Liver (tissue), 3 donors: Measurements from ENCODE around the gene ATP1B1.

Experiments
- EGR1 ChIP-seq, 2 donors: IDR thresholded peaks; 2 replicates each; pipeline ENCODE4 v1.6.1; 2016 to 2018; ENCODE audit warnings: antibody characterized with exemption in 2 of 2, low read depth in 2 of 2
- GABPA ChIP-seq, 2 donors: IDR thresholded peaks in 1 of 2; conservative IDR thresholded peaks in 1 of 2; 2 replicates each; pipeline ENCODE4 v1.6.1; 2016; ENCODE audit warnings: antibody characterized with exemption in 2 of 2, mild to moderate bottlenecking in 1 of 2, moderate library complexity in 1 of 2
- RAD21 ChIP-seq, 2 donors: IDR thresholded peaks; 2 replicates each; pipeline ENCODE4 v1.6.1; 2016; ENCODE audit warnings: antibody characterized with exemption in 2 of 2, mild to moderate bottlenecking in 2 of 2
- RXRA ChIP-seq, 2 donors: IDR thresholded peaks; 2 replicates each; pipeline ENCODE4 v1.6.1; 2017 to 2018; ENCODE audit warnings: antibody characterized with exemption in 2 of 2, mild to moderate bottlenecking in 1 of 2
- YY1 ChIP-seq: IDR thresholded peaks from 2 replicates; pipeline ENCODE4 v1.6.1; 2016; ENCODE audit warnings: antibody characterized with exemption, mild to moderate bottlenecking
- TF ChIP-seq, protein P1 (sequence below): IDR thresholded peaks from 2 replicates; pipeline ENCODE4 v1.6.1; 2016; ENCODE audit warnings: antibody characterized with exemption
- TF ChIP-seq, protein P2 (sequence below): fragments of 150-350 bp; IDR thresholded peaks from 2 replicates; pipeline ENCODE4 v1.5.1; 2017; ENCODE audit warnings: improper control_type of control experiment, low read depth, low read length; ENCODE audit not compliant: missing input control
- TF ChIP-seq, protein P3 (sequence below): IDR thresholded peaks from 2 replicates; pipeline ENCODE4 v1.6.1; 2016; ENCODE audit warnings: antibody characterized with exemption, mild to moderate bottlenecking
- TF ChIP-seq, protein P4 (sequence below): IDR thresholded peaks from 2 replicates; pipeline ENCODE4 v1.6.1; 2016; ENCODE audit warnings: antibody characterized with exemption
- donor health status: healthy.
- donor health status: healthy.

DNA sequence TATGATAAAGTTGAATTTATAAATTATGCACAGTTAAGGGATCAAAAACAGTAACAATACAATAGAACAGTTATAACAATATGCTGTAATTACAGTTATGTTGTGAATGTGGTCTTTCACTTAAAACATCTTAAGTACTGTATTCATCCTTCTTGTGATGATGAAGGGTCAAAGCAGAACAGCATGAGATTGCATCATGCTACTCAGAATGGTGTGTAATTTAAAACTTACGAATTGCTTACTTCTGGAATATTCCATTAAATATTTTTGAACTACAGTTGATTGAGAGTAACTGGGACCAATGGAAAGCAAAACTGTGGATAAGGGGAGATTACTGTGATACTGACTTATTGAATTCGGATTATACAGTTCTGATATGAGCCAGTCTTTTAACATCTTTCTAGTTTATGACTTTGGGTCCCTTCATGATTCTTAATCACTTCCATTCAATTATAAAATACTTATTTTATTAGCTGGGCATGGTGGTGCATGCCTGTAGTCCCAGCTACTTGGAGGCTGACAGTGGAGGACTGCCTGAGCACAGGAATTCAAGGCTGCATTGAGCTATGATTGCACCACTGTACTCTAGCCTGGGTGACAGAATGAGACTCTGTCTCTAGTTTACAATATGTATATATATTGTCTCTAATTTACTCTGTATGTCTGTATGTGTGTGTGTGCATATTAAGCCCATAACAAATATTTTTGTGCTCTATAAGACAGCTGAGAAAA, 43.2 kb downstream of the ATP1B1 start:
- TF ChIP-seq, protein P1, sequence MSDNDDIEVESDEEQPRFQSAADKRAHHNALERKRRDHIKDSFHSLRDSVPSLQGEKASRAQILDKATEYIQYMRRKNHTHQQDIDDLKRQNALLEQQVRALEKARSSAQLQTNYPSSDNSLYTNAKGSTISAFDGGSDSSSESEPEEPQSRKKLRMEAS, result no peak
- TF ChIP-seq RXRA (IDR thresholded peaks at IDR 0.05), result no peak
- TF ChIP-seq, protein P2, sequence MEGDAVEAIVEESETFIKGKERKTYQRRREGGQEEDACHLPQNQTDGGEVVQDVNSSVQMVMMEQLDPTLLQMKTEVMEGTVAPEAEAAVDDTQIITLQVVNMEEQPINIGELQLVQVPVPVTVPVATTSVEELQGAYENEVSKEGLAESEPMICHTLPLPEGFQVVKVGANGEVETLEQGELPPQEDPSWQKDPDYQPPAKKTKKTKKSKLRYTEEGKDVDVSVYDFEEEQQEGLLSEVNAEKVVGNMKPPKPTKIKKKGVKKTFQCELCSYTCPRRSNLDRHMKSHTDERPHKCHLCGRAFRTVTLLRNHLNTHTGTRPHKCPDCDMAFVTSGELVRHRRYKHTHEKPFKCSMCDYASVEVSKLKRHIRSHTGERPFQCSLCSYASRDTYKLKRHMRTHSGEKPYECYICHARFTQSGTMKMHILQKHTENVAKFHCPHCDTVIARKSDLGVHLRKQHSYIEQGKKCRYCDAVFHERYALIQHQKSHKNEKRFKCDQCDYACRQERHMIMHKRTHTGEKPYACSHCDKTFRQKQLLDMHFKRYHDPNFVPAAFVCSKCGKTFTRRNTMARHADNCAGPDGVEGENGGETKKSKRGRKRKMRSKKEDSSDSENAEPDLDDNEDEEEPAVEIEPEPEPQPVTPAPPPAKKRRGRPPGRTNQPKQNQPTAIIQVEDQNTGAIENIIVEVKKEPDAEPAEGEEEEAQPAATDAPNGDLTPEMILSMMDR, result no peak
- no peak for TF ChIP-seq YY1
- no peak for TF ChIP-seq EGR1 (IDR thresholded peaks at IDR 0.05; ENCODE audit: low read depth in 2 of 2)
- TF ChIP-seq, protein P3, sequence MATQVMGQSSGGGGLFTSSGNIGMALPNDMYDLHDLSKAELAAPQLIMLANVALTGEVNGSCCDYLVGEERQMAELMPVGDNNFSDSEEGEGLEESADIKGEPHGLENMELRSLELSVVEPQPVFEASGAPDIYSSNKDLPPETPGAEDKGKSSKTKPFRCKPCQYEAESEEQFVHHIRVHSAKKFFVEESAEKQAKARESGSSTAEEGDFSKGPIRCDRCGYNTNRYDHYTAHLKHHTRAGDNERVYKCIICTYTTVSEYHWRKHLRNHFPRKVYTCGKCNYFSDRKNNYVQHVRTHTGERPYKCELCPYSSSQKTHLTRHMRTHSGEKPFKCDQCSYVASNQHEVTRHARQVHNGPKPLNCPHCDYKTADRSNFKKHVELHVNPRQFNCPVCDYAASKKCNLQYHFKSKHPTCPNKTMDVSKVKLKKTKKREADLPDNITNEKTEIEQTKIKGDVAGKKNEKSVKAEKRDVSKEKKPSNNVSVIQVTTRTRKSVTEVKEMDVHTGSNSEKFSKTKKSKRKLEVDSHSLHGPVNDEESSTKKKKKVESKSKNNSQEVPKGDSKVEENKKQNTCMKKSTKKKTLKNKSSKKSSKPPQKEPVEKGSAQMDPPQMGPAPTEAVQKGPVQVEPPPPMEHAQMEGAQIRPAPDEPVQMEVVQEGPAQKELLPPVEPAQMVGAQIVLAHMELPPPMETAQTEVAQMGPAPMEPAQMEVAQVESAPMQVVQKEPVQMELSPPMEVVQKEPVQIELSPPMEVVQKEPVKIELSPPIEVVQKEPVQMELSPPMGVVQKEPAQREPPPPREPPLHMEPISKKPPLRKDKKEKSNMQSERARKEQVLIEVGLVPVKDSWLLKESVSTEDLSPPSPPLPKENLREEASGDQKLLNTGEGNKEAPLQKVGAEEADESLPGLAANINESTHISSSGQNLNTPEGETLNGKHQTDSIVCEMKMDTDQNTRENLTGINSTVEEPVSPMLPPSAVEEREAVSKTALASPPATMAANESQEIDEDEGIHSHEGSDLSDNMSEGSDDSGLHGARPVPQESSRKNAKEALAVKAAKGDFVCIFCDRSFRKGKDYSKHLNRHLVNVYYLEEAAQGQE, result no peak
- TF ChIP-seq RAD21 (IDR thresholded peaks at IDR 0.05), result no peak
- TF ChIP-seq, protein P4, sequence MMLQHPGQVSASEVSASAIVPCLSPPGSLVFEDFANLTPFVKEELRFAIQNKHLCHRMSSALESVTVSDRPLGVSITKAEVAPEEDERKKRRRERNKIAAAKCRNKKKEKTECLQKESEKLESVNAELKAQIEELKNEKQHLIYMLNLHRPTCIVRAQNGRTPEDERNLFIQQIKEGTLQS, result no peak
- TF ChIP-seq GABPA (IDR thresholded peaks at IDR 0.05 in 1 of 2, conservative IDR thresholded peaks at IDR 0.05 in 1 of 2), result no peak
